ENCODE results near the gene AGBL5. TPM values are rescaled to one million over a fixed set of nuclear protein-coding genes. Genes with fewer than 3 reads are reported as not detected.

The AGBL5 gene
- total and polyA plus RNA-seq, 9 of the 15 experiments (the other 6 are each of a cell fraction or from before 2014, with no cell fraction given) = 3.3 to 52.7 (median 26.2) TPM

GRCh38 chr2:27086090-27086723 is 34.7 kb downstream of the AGBL5 start (continued):
- no peak for TF ChIP-seq TSC22D4 (tag; IDR thresholded peaks at IDR 0.05)
- TF ChIP-seq ATF6 (CRISPR knock-in tag; IDR thresholded peaks at IDR 0.05) = no peak
- TF ChIP-seq TRIM25 (IDR thresholded peaks at IDR 0.05; ENCODE audit: borderline replicate concordance) = no peak
- peak; percentile 84 for TF ChIP-seq USF1 (CRISPR knock-in tag; IDR thresholded peaks at IDR 0.05)
- TF ChIP-seq SRSF3 (IDR thresholded peaks at IDR 0.05; ENCODE audit: insufficient read depth, low read length) = no peak
- no peak for TF ChIP-seq ZNF699 (CRISPR knock-in tag; IDR thresholded peaks at IDR 0.05; ENCODE audit: insufficient replicate concordance)
- peak; percentile 16; the same call in 1 of the 2 replicates for TF ChIP-seq ZNF592 (IDR thresholded peaks at IDR 0.05)
- no peak for TF ChIP-seq HNRNPUL1 (IDR thresholded peaks at IDR 0.05; ENCODE audit: low read length)
- TF ChIP-seq ATF1 (CRISPR knock-in tag; IDR thresholded peaks at IDR 0.05) = peak; percentile 58; the same call in 1 of the 2 replicates
- TF ChIP-seq ATF1 (tag; IDR thresholded peaks at IDR 0.05) = peak; percentile 73
- peak; percentile 77; the same call in 1 of the 2 replicates for TF ChIP-seq ETS1 (conservative IDR thresholded peaks at IDR 0.05; ENCODE audit: control insufficient read depth, low read depth, low read length)
- peak in 1 of 2 experiments; percentile 79; a peak in 1 of 3 replicates for TF ChIP-seq CBX3 (IDR thresholded peaks at IDR 0.05; ENCODE audit: borderline replicate concordance in 1 of 2, low read length in 2 of 2)
- no peak for TF ChIP-seq ILK (tag; IDR thresholded peaks at IDR 0.05; ENCODE audit: borderline replicate concordance, low read depth)
- peak; percentile 81; the same call in 1 of the 2 replicates for TF ChIP-seq E2F3 (CRISPR knock-in tag; IDR thresholded peaks at IDR 0.05)
- TF ChIP-seq CAMTA2 (CRISPR knock-in tag; conservative IDR thresholded peaks at IDR 0.05) = no peak
